CD4-positive, alpha-beta T cell treated with Interleukin-6 for 4 hours (primary cell): ENCODE data around the gene DISC1.
"Not testable (repeated sequence)": the region's sequence is repeated elsewhere in the genome, so short reads cannot be mapped to it uniquely, and the experiment has no call there.

ENCODE experiments used
- DNase-seq: peaks from one replicate; pipeline ENCODE4 v3.0.0-alpha.2; 2020; ENCODE audit warnings: mixed read lengths

The DISC1 gene

GRCh38 chr1:231966983-231967382, 340.4 kb downstream of the DISC1 start:
- DNase-seq = no peak

GRCh38 chr1:231969076-231969475, 342.5 kb downstream of the DISC1 start:
- DNase-seq = no peak

- DNase-seq = not testable (repeated sequence)
These were observed 343.2 kb downstream of the DISC1 start for GRCh38 chr1:231969761-231970160.

- no peak for DNase-seq
These were observed 344.1 kb downstream of the DISC1 start for GRCh38 chr1:231970684-231971083.

DNA sequence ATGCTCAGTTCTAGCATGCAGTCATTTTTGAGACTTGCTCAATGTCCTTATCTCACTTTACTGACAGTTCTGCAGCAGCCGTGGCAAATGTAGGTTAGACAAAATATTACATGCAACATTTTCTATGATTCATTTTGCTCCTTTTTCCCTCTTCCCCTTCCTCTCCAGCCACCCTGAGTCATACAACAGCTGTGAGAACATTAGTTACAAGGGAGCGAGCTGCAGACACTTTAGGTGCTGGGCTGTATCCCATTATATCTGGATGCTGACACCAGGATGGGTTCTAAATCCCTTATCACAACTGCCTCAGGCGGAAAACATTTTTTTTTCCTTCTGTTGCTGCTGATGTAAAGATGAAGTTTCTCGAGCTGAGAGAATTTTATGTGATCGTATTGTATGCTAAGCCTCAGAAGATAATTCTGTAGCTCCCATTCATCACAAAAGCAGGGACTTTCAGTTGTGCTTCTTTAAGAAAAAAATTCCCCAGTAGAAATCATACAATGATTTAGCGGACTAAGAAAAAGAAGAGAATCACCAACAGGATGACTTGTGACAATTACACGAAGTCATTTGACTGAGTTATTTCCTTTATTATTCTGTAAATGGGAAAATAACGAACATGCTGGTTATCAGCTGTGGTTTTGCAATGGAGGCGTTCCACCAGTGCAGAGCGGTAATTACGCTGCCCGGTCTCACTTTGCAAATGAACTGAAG, 345.0 kb downstream of the DISC1 start:
- DNase-seq = no peak

GRCh38 chr1:231972111-231972445, 345.5 kb downstream of the DISC1 start:
- no peak for DNase-seq

DNA sequence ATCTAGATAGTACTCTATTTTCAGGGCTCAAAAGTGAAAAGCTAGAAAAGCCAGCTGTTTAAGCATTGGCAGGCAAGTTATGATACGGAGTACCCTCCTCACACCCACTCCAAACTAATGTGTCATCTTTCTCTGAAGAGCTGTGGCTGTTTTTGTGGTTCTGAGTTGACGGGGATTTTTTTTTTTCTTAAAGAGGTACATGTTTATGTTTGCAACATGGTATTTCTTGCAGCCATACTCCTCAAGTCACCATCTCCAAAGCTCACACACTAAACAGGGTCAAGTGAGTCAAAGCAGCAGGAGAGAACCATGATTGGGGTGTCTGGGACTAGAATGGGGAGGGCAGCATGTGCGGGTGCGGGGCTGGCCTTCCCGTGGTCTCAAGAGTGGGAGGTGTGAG, 347.2 kb downstream of the DISC1 start:
- DNase-seq = no peak

DNA sequence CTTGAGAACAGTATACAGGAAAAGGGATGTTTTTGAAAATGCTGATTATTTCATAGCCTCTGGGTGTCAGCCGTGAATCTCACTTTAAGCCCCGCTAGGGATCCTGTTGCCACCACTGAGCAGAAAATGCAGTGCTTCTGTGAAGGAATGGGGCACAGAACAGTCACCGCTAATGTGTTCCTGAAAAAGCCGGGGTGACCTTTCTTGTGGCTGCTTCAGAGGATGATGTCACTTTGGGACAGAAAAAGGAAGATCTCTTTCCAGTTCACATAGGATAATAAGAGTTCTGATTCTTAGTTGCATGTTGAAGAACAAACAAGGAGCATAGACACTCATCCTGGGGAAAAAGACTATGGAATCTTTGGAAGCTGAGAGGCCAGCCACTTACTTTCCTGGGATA, 349.6 kb downstream of the DISC1 start:
- no peak for DNase-seq

- DNase-seq = no peak
These were observed 355.1 kb downstream of the DISC1 start for GRCh38 chr1:231981675-231982074.

DNA sequence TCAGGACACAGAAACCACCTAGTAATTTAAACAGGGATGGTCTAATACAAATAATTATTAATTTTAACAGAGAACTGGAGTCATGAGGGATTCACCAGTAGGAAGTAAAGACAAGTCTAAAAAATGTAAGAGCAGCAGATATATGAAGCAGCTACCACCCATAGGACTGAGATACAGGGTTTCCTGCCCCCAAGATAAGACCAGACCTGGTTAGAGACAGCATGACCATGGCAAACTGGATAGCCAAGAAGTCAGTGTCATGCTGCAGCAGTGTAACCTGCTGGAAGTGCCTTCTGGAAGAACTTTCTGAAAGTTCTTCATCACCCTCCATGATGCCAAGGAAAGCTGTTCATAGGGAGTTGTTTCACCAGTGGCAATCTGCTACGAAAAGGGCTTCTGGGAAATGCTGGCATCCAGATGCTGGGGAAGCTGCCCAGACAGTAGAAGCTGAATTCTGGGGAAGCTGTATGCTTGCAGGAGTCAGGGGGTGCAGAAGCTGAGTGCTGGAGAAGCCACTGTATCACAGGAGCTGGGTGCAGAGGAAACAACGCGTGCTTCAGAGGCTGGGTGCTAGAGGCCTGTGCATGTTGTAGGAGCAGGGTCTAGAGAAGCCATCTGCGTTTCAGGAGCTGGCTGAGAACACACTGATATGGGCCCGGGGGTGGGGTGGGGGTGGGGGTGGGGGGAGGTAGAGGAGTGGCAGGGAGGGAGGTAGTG, 356.4 kb downstream of the DISC1 start:
- no peak for DNase-seq

DNA sequence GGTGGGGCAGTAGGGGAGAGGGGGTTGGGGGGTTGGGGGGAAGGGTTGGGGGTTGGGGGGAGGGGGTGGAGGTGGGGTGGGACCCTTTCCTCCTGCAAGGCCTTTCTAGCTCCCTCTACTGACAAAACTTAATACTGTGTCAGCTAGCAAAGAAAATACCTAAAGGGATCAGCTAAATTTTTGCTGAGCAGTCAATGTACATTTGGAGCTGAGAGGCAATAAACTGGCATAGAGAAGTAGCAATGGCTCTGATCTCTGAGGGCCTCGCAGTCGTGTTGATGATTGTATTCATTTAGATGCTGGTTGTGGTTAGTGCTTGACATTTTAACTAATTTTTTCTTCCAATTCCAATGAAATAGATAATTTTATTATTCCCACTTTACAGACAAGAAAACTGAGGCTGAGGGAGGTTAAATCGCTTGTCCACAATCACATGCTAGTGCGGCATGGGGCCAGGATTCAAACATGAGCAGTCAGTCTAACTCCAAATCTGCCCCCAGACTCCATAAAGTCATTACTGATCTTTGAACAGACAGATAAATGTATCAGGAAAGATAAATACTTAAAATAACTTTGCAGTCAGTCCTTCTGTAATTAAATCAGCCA, 357.1 kb downstream of the DISC1 start:
- DNase-seq = no peak

DNA sequence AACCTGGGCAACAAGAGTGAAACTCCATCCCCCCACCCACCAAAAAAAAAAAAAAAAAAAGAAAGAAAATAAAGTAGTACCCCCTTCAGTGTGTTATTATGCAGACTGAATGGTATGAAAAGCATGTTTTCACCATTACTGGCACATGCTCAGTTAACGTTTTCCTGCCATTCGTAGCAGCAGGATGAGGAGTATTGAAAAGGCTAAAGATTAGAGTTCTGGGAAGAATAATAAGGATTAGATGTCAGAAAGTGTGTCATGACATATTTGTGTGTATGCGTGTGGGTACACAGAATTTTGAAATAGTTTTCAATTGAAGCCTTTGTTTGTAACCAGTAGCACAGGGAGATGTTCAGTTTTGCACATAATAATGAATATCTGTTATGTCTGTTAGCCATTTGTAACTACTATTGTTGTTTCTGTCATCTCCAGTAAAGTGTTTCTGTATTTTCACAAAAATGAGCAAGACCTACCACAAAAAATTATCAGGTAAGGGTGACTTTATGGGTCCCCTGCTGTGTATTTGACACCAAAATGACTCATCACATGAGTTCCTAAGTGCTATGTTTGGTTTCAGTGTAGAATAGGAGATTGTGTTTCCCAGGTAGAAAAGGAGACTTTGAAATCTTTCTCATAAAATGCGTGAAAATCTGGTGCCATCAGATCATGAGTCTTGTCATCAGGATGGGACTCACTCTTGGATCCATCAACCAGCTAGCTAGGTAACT, 358.9 kb downstream of the DISC1 start:
- DNase-seq = no peak

DNA sequence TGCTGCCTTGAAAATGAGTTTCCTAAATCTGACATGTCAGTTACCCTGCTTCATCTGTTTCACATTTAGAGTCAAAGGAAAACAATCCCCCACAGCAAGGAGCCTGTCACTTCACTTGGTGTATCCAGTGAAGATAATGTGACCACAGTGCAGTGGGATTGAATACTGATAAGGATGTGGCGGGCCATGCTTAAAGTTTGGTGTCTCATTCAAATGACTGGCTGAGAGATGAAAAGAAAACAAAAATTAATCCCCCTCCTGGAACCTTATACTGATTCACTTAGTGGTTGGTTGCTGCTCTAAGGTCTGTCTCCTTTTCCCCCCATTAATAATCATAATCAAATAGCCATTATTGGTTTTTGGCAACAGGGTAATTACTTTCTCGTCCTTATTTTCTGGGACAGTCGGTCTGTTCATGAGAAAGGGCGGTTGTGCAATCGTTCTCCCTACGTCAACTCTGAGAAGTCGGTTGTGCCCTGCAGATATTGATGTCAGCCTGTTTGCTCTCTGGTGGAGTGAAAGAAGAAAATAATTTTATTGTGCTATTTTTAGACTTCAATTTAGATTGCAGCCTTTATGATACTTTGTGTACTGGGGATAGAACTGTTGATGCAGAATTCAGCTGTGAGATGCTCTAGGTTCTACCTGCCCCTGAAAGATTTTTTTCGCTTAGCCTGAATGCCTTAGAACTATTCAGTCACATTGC, 360.2 kb downstream of the DISC1 start:
- DNase-seq = no peak

GRCh38 chr1:231990388-231990787, 363.8 kb downstream of the DISC1 start:
- DNase-seq = no peak

- no peak for DNase-seq
These were observed 364.6 kb downstream of the DISC1 start for GRCh38 chr1:231991231-231991630.

DNA sequence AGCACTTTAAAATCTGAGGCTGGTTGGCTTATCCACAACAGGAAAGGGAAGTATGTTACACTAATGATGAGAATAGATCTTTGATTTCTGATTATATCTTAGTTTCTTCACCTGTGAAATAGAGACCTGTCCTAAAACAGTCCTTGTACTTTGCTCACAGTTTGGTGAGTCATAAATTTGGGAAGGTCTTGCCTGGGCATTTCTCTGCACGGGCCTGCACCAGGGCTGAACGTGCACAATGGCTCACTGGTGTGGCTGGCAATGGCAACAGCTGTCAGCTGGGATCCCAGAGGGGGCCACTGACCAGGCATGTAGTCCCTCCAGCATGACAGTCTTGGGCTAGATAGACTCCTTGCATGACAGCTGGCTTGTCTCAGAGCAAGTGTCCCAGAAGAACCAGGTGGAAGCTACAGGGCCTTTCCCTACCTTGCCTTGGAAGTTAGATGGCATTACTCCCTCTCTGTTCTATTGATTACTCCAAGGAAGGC, 367.4 kb downstream of the DISC1 start:
- no peak for DNase-seq

- DNase-seq = no peak
These were observed 372.2 kb downstream of the DISC1 start for GRCh38 chr1:231998791-231999190.

DNA sequence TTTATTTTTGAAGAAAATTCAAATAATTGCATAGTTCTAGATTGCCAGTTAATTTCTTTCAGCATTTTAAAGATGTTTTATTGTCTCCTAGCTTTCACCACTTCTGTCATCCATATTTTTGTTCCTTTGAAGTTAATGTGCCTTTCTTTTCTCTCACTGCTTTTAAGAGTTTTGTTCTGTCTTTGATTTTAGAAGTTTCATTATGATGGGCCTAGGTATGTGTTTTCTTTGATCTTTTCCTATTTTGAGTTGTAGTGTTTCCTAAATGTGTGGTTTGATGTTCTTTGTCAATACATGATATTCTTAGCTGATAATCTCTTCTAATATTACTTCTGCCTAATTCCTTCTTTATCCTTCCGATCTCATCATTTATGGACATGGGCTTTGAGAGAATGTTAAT, 378.7 kb downstream of the DISC1 start:
- DNase-seq = no peak

- no peak for DNase-seq
These were observed 383.2 kb downstream of the DISC1 start for GRCh38 chr1:232009741-232010140.

- no peak for DNase-seq
These were observed 385.4 kb downstream of the DISC1 start for GRCh38 chr1:232011961-232012360.

GRCh38 chr1:232012773-232013386, 386.3 kb downstream of the DISC1 start:
- no peak for DNase-seq

DNA sequence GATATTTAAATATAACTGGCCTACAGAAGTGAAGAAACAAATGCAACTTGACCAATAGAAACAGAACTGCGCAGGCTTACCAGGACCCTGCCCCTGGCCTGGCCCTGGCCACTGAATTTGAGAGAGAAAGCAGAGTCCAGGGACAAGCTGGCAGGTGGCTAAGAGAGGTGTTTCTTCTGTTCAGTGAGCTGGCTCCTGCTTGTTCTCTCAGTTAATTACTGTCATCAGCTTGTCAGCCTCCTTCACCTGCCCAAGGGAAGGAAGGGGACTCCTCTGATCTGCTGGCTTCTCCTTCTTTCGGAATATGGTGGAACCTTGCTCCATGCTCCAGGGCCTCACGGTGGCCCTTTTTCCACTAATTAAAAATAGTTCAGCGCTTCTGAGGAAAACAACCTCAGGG, 388.4 kb downstream of the DISC1 start:
- no peak for DNase-seq
